Ectodermal cell (in vitro differentiated cells): ENCODE measurements around the gene CARD11.

Experiments
- H3K27ac ChIP-seq: 2 replicates; pipeline ENCODE4 v1.7.0; 2013; ENCODE audit warnings: mild to moderate bottlenecking, low read depth, low read length; ENCODE audit not compliant: insufficient read depth, poor library complexity, severe bottlenecking
- H3K27me3 ChIP-seq: 2 replicates; pipeline ENCODE4 v1.7.0; 2013; ENCODE audit warnings: mild to moderate bottlenecking, low read length; ENCODE audit not compliant: insufficient read depth, control insufficient read depth, poor library complexity, severe bottlenecking
- H3K36me3 ChIP-seq: one replicate; pipeline ENCODE4 v1.7.0; 2013; ENCODE audit warnings: low read length; ENCODE audit not compliant: control insufficient read depth, insufficient read depth
- H3K4me1 ChIP-seq: one replicate; pipeline ENCODE4 v1.7.0; 2013; ENCODE audit warnings: low read length; ENCODE audit not compliant: control insufficient read depth, insufficient read depth
- H3K4me3 ChIP-seq: 2 replicates; pipeline ENCODE4 v1.7.0; 2013; ENCODE audit warnings: low read depth, low read length, control low read depth; ENCODE audit not compliant: insufficient read depth
- H3K9me3 ChIP-seq: 2 replicates; pipeline ENCODE4 v1.7.0; 2013; ENCODE audit warnings: mild to moderate bottlenecking, low read length, moderate library complexity; ENCODE audit not compliant: control insufficient read depth
- WGBS, 2 experiments: methylation state at CpG; one replicate each; pipeline ENCODE4 v1.1.7; 2013; ENCODE audit warnings: missing lambda C conversion rate in 2 of 2; 5-methylcytosine and 5-hydroxymethylcytosine counted together

The CARD11 gene

GRCh38 chr7:2912684-2913439 lies 130.8 kb downstream of the CARD11 start:
- H3K9me3 ChIP-seq: no peaks in the 10 kb centered on the region
- H3K4me1 ChIP-seq: peaks cover 8% of the 10 kb centered on the region
- H3K36me3 ChIP-seq: no peaks in the 10 kb centered on the region
- H3K4me3 ChIP-seq: no peak overlapping the region
- no peak overlapping the region for H3K27ac ChIP-seq
- no peaks in the 10 kb centered on the region for H3K27me3 ChIP-seq
- WGBS, 2 experiments: 93 to 94% methylated on average over 16 of the region's 16 CpGs

GRCh38 chr7:2911466-2911865 lies 132.2 kb downstream of the CARD11 start:
- Histone ChIP-seq H3K4me3 (no peak overlapping the region), H3K27me3 (no peaks in the 10 kb centered on the region), H3K9me3 (no peaks in the 10 kb centered on the region), H3K36me3 (no peaks in the 10 kb centered on the region), H3K27ac (no peak overlapping the region), H3K4me1 (no peaks in the 10 kb centered on the region)
- WGBS, 2 experiments: 85 to 86% methylated on average over 13 of the region's 13 CpGs

- Histone ChIP-seq H3K4me1 (no peaks in the 10 kb centered on the region), H3K27ac (no peak overlapping the region), H3K4me3 (no peak overlapping the region), H3K27me3 (no peaks in the 10 kb centered on the region), H3K36me3 (no peaks in the 10 kb centered on the region), H3K9me3 (no peaks in the 10 kb centered on the region)
- 91 to 92% methylated on average over 16 of the region's 18 CpGs for WGBS, 2 experiments
Measured at GRCh38 chr7:2909471-2910039, 134.1 kb downstream of the CARD11 start.

- WGBS, 2 experiments: 94 to 96% methylated on average over 14 to 17 of the region's 17 CpGs
Measured at GRCh38 chr7:2909043-2909442, 134.6 kb downstream of the CARD11 start.

GRCh38 chr7:2908103-2908683 lies 135.5 kb downstream of the CARD11 start:
- Histone ChIP-seq H3K27ac (no peak overlapping the region), H3K27me3 (no peaks in the 10 kb centered on the region), H3K4me3 (no peak overlapping the region), H3K4me1 (no peaks in the 10 kb centered on the region), H3K9me3 (no peaks in the 10 kb centered on the region), H3K36me3 (no peaks in the 10 kb centered on the region)
- WGBS, 2 experiments: 96% methylated on average over 17 of the region's 17 CpGs

More at GRCh38 chr7:2909043-2909442, 134.6 kb downstream of the CARD11 start:
- Histone ChIP-seq H3K9me3 (no peaks in the 10 kb centered on the region), H3K36me3 (no peaks in the 10 kb centered on the region), H3K27ac (no peak overlapping the region), H3K27me3 (no peaks in the 10 kb centered on the region), H3K4me3 (no peak overlapping the region), H3K4me1 (no peaks in the 10 kb centered on the region)

GRCh38 chr7:2906197-2906931 lies 137.3 kb downstream of the CARD11 start:
- no peak overlapping the region for H3K27ac ChIP-seq
- H3K36me3 ChIP-seq: no peaks in the 10 kb centered on the region
- H3K4me1 ChIP-seq: no peaks in the 10 kb centered on the region
- no peak overlapping the region for H3K4me3 ChIP-seq
- 93 to 94% methylated on average over 39 of the region's 39 CpGs for WGBS, 2 experiments
- no peaks in the 10 kb centered on the region for H3K27me3 ChIP-seq
- no peaks in the 10 kb centered on the region for H3K9me3 ChIP-seq

GRCh38 chr7:2905500-2905899 lies 138.2 kb downstream of the CARD11 start:
- Histone ChIP-seq H3K9me3 (no peaks in the 10 kb centered on the region), H3K4me3 (no peak overlapping the region), H3K27ac (no peak overlapping the region), H3K27me3 (no peaks in the 10 kb centered on the region), H3K36me3 (no peaks in the 10 kb centered on the region), H3K4me1 (no peaks in the 10 kb centered on the region)
- WGBS, 2 experiments: 94 to 95% methylated on average over 8 of the region's 8 CpGs

GRCh38 chr7:2905027-2905426 lies 138.6 kb downstream of the CARD11 start:
- Histone ChIP-seq H3K4me1 (no peaks in the 10 kb centered on the region), H3K36me3 (no peaks in the 10 kb centered on the region), H3K9me3 (no peaks in the 10 kb centered on the region), H3K27ac (no peak overlapping the region), H3K4me3 (no peak overlapping the region), H3K27me3 (no peaks in the 10 kb centered on the region)
- 94 to 95% methylated on average over 3 of the region's 3 CpGs for WGBS, 2 experiments

- 92% methylated on average over 16 of the region's 16 CpGs for WGBS, 2 experiments
- no peaks in the 10 kb centered on the region for H3K9me3 ChIP-seq
- H3K27ac ChIP-seq: no peak overlapping the region
Measured at GRCh38 chr7:2904202-2904601, 139.5 kb downstream of the CARD11 start.

GRCh38 chr7:2903682-2904162 lies 139.9 kb downstream of the CARD11 start:
- Histone ChIP-seq H3K4me3 (no peak overlapping the region), H3K27me3 (no peaks in the 10 kb centered on the region), H3K36me3 (no peaks in the 10 kb centered on the region), H3K9me3 (no peaks in the 10 kb centered on the region), H3K27ac (no peak overlapping the region), H3K4me1 (no peaks in the 10 kb centered on the region)
- WGBS, 2 experiments: 91 to 92% methylated on average over 15 of the region's 15 CpGs

More at GRCh38 chr7:2904202-2904601, 139.5 kb downstream of the CARD11 start:
- no peaks in the 10 kb centered on the region for H3K4me1 ChIP-seq
- H3K27me3 ChIP-seq: no peaks in the 10 kb centered on the region
- no peaks in the 10 kb centered on the region for H3K36me3 ChIP-seq
- H3K4me3 ChIP-seq: no peak overlapping the region
